Chondrocyte (in vitro differentiated cells): ENCODE results near the gene SERPINE1. TPM values are rescaled to one million over a fixed set of nuclear protein-coding genes. Genes with fewer than 3 reads are reported as not detected.
A peak's percentile ranks its signal among the peaks of the same experiment; 100 is the strongest.

Experiments
- DNase-seq: peaks from one replicate; pipeline ENCODE4 v3.0.0; 2021; ENCODE audit warnings: mixed read lengths, low spot score
- H3K27ac Mint-ChIP-seq: one replicate; pipeline ENCODE4 v1.8.0; 2021; ENCODE audit warnings: mild to moderate bottlenecking, moderate library complexity, mixed read lengths; ENCODE audit not compliant: unreplicated experiment
- H3K27me3 Mint-ChIP-seq: 2 replicates; pipeline ENCODE4 v1.8.0; 2021; ENCODE audit warnings: low read depth, mixed read lengths
- H3K36me3 Mint-ChIP-seq: 2 replicates; pipeline ENCODE4 v1.8.0; 2021; ENCODE audit warnings: low read depth, mixed read lengths
- H3K4me1 Mint-ChIP-seq: 2 replicates; pipeline ENCODE4 v1.8.0; 2021; ENCODE audit warnings: low read depth, mild to moderate bottlenecking, mixed read lengths
- H3K4me3 Mint-ChIP-seq: one replicate; pipeline ENCODE4 v1.8.0; 2021; ENCODE audit warnings: mild to moderate bottlenecking, moderate library complexity, mixed read lengths; ENCODE audit not compliant: unreplicated experiment
- H3K9me3 Mint-ChIP-seq: 2 replicates; pipeline ENCODE4 v1.8.0; 2021; ENCODE audit warnings: low read depth, mixed read lengths
- CTCF ChIP-seq: fragments of 200-600 bp; sonication (generic); IDR thresholded peaks from 2 replicates; pipeline ENCODE4 v1.5.0; 2021; ENCODE audit warnings: antibody characterized with exemption, mild to moderate bottlenecking, moderate library complexity
- total RNA-seq: library from RNA; stranded (reverse); gene quantifications from 3 replicates; pipeline ENCODE4 v1.2.1, GENCODE V29; 2021

Gene SERPINE1
- total RNA-seq, 1 donor from 2014 or later, result 1,180 TPM

GRCh38 chr7:101177644-101178043 lies 50.7 kb downstream of the SERPINE1 start:
- DNase-seq, result no peak
- Mint-ChIP-seq H3K27ac (no peak overlapping the region), H3K4me1 (peaks cover 25% of the 10 kb centered on the region), H3K4me3 (no peak overlapping the region), H3K9me3 (no peaks in the 10 kb centered on the region), H3K27me3 (peaks cover 62% of the 10 kb centered on the region), H3K36me3 (no peaks in the 10 kb centered on the region)
- TF ChIP-seq CTCF, result no peak

- Mint-ChIP-seq H3K36me3 (no peaks in the 10 kb centered on the region), H3K27me3 (peaks cover 52% of the 10 kb centered on the region), H3K9me3 (no peaks in the 10 kb centered on the region), H3K4me1 (peaks cover 12% of the 10 kb centered on the region), H3K4me3 (peak overlapping the region; percentile 55), H3K27ac (peak overlapping the region; percentile 63)
- no peak for TF ChIP-seq CTCF
- no peak for DNase-seq
Observed at GRCh38 chr7:101179117-101179516, 52.2 kb downstream of the SERPINE1 start.

GRCh38 chr7:101179713-101180112 lies 52.8 kb downstream of the SERPINE1 start:
- DNase-seq, result no peak
- no peaks in the 10 kb centered on the region for H3K36me3 Mint-ChIP-seq
- no peak overlapping the region for H3K27ac Mint-ChIP-seq
- TF ChIP-seq CTCF, result no peak
- H3K9me3 Mint-ChIP-seq, result no peaks in the 10 kb centered on the region
- peaks cover 46% of the 10 kb centered on the region for H3K27me3 Mint-ChIP-seq
- peaks cover 11% of the 10 kb centered on the region for H3K4me1 Mint-ChIP-seq
- no peak overlapping the region for H3K4me3 Mint-ChIP-seq

- peak within 1 kb of the TSS; percentile 55 for H3K4me3 Mint-ChIP-seq
- peak within 1 kb of the TSS; percentile 63 for H3K27ac Mint-ChIP-seq
- DNase-seq, result no peak
- peaks cover 43% of the 10 kb centered on the region for H3K27me3 Mint-ChIP-seq
- H3K4me1 Mint-ChIP-seq, result peaks cover 15% of the 10 kb centered on the region
- no peaks in the 10 kb centered on the region for H3K9me3 Mint-ChIP-seq
- H3K36me3 Mint-ChIP-seq, result no peaks in the 10 kb centered on the region
- no peak for TF ChIP-seq CTCF
Observed at GRCh38 chr7:101180130-101180755, 53.3 kb downstream of the SERPINE1 start, which contains the start of gene NAT16. Gene NAT16 (minus strand): TSS chr7:101180293. CDS start chr7:101174807, 5,486 bp downstream.

GRCh38 chr7:101185258-101185839 lies 58.4 kb downstream of the SERPINE1 start:
- H3K36me3 Mint-ChIP-seq, result no peaks in the 10 kb centered on the region

More at GRCh38 chr7:101185258-101185839, 58.4 kb downstream of the SERPINE1 start:
- no peak overlapping the region for H3K4me3 Mint-ChIP-seq
- TF ChIP-seq CTCF, result no peak
- no peaks in the 10 kb centered on the region for H3K9me3 Mint-ChIP-seq
- no peak for DNase-seq
- H3K27ac Mint-ChIP-seq, result no peak overlapping the region
- peaks cover 6% of the 10 kb centered on the region for H3K27me3 Mint-ChIP-seq
- H3K4me1 Mint-ChIP-seq, result peaks cover 10% of the 10 kb centered on the region
